ENCODE data around the gene KIF26A.

GRCh38 chr14:104098272-104099095 is 39.9 kb upstream of the KIF26A start:
- TF ChIP-seq CTCF (IDR thresholded peaks at IDR 0.05; ENCODE audit: low read length) (no peak), EZH2 (IDR thresholded peaks at IDR 0.05; ENCODE audit: borderline replicate concordance, low read length) (no peak)

Measured in OCI-LY1 (cell line).